GM10266 (cell line): ENCODE results near the gene C10orf120.

ENCODE experiments used
- DNase-seq: peaks from one replicate; pipeline ENCODE4 v3.0.0; 2012; ENCODE audit errors: extremely low spot score
- TF ChIP-seq, protein P1 (sequence below): IDR thresholded peaks from 2 replicates; pipeline ENCODE4 v1.5.1; 2012; ENCODE audit warnings: mild to moderate bottlenecking, low read depth; ENCODE audit not compliant: control insufficient read depth, insufficient read depth; ENCODE audit errors: missing control alignments

Gene C10orf120

DNA sequence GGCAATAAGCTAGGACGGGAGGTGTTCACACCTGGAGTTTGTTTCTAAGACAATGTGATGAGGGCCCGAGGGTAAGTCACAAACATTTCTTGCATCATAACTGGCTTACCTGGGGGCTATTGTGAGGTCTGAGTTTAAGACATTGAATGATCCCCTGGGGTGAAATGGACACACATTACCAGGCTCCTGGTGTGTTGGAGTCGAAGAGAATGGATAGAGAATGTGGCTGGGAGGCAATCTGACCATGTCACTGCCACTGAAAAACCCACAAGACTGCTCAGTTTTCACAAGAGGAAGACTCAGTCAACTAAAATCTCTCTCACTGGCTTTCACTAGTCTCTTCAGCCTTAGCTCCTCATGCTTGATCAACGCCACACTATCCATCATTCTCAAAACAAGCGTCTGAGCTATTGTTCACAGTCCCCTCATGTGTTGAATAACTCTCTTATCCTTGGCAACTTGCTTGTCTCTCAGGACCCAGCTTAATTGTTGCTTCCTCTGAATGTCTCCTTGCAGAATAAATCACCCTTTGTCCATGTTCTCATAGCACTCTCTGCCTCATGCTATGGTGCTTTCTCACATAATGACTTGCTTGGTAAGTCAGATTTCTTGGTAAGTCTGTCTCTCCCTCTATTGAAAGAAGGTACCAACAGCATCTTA lies at the start of gene C10orf120:
Gene C10orf120, minus strand, starts transcription at position 51 of the 660 bp plus-strand sequence. CDS start 56 bp downstream, outside the sequence.
- no peak for DNase-seq
- TF ChIP-seq, protein P1, sequence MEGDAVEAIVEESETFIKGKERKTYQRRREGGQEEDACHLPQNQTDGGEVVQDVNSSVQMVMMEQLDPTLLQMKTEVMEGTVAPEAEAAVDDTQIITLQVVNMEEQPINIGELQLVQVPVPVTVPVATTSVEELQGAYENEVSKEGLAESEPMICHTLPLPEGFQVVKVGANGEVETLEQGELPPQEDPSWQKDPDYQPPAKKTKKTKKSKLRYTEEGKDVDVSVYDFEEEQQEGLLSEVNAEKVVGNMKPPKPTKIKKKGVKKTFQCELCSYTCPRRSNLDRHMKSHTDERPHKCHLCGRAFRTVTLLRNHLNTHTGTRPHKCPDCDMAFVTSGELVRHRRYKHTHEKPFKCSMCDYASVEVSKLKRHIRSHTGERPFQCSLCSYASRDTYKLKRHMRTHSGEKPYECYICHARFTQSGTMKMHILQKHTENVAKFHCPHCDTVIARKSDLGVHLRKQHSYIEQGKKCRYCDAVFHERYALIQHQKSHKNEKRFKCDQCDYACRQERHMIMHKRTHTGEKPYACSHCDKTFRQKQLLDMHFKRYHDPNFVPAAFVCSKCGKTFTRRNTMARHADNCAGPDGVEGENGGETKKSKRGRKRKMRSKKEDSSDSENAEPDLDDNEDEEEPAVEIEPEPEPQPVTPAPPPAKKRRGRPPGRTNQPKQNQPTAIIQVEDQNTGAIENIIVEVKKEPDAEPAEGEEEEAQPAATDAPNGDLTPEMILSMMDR = no peak

DNA sequence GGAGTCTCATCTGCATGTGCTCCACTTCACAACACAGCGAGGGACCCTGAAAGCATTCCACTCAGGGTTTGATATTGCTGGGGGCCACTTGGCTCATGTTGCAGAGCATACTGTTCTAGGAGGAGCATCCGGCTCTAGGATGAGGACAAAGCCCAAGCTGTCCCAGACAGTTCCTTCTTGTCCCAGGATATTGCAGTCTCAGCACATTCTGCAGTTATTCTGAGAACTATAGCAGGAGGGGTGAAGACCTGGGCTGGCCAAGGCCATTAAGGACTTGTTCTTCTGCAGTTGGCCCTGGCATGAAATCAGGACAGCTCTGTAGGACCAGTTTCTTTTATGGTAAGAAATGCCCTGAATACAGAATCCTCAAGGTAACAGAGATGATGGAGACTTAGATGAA lies 48.9 kb upstream of the C10orf120 start:
- TF ChIP-seq, protein P1 = no peak
- DNase-seq = no peak

DNA sequence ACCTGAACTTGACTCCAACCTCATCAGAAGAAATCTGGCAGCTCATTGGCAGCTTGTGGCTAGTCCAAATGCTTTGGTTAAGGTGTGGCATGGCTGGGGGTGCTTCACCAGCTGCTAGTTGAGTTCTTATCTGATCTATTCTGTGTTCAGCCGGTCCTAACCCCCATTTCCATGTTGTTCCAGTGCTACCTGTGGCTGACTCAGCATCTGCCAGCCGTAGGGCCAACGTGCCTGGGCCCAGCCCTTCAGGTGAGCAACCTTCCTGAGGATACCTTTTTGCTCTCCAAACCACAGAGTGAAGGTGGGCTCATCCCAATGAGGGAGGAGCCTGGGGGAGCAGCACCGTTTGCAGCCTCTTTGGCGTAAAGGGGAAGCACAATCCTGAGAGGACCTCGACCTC lies 46.8 kb upstream of the C10orf120 start:
- DNase-seq = no peak
- TF ChIP-seq, protein P1 = no peak

DNA sequence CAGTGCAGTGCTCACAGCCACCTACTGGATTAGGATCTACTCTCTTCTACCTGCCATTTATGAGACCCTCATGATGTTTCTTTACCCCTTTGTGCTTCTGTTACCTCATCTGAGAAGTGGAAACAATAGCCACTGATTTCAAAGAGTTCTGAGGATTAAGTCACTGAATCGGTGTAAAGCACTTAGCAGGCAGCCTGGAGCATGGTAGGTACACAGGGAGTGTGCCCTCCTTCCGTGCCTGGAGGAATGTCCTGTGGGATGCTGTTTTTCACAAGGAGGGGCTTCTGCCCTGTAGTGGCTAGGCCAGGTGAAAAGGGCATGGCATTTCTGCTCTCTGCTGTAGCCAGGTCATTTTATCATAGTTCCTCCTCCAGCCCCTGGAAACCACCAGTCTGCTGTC lies 44.6 kb upstream of the C10orf120 start:
- TF ChIP-seq, protein P1 = no peak
- DNase-seq = no peak

DNA sequence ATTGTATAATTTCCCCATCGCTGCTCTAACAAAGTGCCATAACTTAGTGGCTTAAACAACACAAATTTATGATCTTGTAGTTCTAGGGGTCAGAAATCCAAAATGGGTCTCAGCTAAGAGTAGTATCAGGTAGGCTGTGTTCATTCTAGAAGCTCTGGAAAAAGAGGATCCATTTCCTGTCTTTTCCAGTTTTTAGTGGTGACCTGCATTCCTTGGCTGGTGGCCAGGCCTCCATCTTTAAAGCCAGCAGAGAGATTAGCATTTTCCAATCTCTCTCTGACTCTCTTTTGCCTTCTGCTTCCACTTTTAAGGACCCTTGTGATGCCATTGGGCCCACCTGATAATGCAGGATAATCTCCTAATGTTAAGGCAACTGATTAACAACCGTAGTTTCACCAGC lies 41.0 kb upstream of the C10orf120 start:
- no peak for DNase-seq

DNA sequence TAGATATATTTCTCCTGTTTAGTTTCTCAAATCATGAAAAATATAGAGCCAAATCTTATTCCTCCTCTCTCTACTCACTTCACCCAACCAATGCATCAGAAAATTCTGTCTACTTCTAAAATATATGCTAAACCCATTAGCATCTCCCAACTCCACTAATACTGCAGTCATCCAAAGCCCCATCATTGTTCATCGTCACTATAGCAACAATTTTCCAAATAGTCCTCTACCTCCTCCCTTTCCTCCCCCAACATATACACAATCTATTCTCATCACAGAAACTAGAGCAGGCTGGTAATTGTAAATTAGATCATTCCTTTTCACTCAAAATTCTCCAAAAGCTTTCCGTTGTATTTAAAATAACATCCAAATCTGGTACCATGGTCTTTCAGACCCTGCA lies 38.4 kb upstream of the C10orf120 start:
- TF ChIP-seq, protein P1 = no peak
- no peak for DNase-seq

More for the DNA sequence above, 41.0 kb upstream of the C10orf120 start:
- TF ChIP-seq, protein P1 = no peak

DNA sequence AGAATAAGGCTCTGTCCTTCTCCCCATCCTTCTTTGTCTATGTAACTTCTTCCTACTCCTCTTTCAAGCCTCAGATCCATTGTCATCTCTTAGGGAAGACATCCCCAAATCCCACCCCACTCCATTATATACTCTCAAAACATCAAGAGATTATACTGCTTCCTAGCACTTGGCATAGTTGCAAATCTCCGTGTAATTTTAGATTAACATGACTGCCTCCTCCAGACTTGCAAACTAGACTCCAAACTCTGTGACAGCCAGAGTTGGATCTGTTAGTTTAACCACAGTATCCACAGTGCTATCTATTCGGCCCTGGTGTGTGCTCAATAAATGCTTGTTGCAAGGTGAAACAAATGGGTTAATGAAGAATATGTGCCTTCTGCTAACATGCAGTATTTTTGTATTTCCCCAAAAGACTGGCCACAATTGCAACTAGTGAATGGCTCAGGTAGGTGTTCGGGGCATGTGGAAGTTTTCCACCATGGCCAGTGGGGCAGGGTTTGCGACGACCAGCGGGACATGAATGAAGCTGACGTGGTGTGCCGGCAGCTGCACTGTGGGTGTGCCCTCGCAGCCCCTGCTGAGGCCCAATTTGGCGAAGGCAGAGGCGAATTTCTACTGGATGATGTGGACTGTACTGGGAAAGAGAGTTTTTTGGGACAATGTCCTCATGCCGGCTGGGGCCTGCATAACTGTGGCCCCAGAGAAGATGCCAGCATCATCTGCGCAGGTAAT lies 34.5 kb upstream of the C10orf120 start:
- DNase-seq = no peak
- TF ChIP-seq, protein P1 = no peak
